Measurements from ENCODE around the gene APCDD1L.

Gene APCDD1L

DNA sequence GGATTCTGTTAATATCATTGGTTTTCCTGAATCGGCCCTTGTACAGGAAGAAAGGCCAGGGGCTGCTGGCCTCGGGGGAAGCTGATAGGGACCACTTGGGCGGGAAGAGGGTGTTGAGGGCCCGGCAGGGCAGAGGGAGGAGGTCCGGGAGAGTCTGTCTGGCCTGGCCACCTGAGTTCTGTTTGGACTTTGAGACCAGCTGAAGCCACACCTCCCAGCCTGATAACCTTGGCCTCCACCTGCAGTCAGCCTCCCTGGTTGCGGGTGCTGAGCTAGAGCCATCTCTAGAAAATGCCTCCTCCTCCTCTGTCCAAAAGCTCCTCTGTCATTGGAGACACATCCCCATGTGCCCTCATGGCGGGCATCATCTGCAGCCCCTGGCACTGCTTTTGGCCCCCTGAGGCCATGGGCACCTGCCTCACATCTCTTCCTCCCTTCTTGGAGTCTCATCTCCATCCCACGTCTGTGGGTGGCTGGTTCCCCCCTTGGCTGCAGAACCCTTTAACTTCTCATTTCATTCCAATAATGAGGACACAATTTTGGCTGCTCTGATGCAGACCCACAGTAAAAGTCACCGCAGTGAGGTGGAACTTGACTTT lies 16.6 kb downstream of the APCDD1L start:
- H3K9me3 ChIP-seq (replicated peaks in 1 of 2; ENCODE audit: control insufficient read depth in 2 of 2, insufficient read depth in 1 of 2, low read depth in 1 of 2, low read length in 2 of 2): peaks cover 3 to 8% of the 10 kb centered on the region in 2 donors
- no peak overlapping the region for H3K9ac ChIP-seq (ENCODE audit: low read depth, low read length, poor library complexity)
- no peak overlapping the region for H2BK5ac ChIP-seq (ENCODE audit: low read length)
- H3K27me3 ChIP-seq (ENCODE audit: control insufficient read depth in 3 of 3, insufficient read depth in 3 of 3, low read depth in 1 of 3, low read length in 3 of 3): no peaks in the 10 kb centered on the region
- H3K4me3 ChIP-seq (ENCODE audit: low read length in 2 of 2): no peak overlapping the region
- no peak overlapping the region for H2BK15ac ChIP-seq (ENCODE audit: low read length)
- peaks cover 3 to 20% of the 10 kb centered on the region in 2 donors for H3K4me1 ChIP-seq (ENCODE audit: control insufficient read depth in 2 of 2, insufficient read depth in 1 of 2, low read depth in 1 of 2, low read length in 2 of 2)
- H4K8ac ChIP-seq (ENCODE audit: low read depth, low read length): no peak overlapping the region
- H3K79me1 ChIP-seq (ENCODE audit: low read depth, low read length): no peaks in the 10 kb centered on the region
- no peak overlapping the region for H2AK5ac ChIP-seq (ENCODE audit: low read depth, low read length)
- no peak overlapping the region for H3K14ac ChIP-seq (ENCODE audit: low read length)
- H3K4me2 ChIP-seq (ENCODE audit: insufficient read depth, low read length, poor library complexity, severe bottlenecking): no peak overlapping the region
- WGBS, 2 donors (ENCODE audit: extremely low coverage in 2 of 2, insufficient read length in 2 of 2, insufficient replicate concordance in 1 of 2): no CpG with 5 or more reads among the region's 9 CpGs
- no peak overlapping the region for H3K27ac ChIP-seq (replicated peaks; ENCODE audit: low read length)
- no peak overlapping the region for H3K18ac ChIP-seq (ENCODE audit: low read length)
- H4K91ac ChIP-seq (ENCODE audit: low read depth, low read length, poor library complexity): no peak overlapping the region
- H2BK12ac ChIP-seq (ENCODE audit: low read length): no peak overlapping the region
- H2BK120ac ChIP-seq (ENCODE audit: low read depth, low read length): no peak overlapping the region
- DNase-seq (ENCODE audit: low spot score): no peak
- no peak overlapping the region for H3K23ac ChIP-seq (ENCODE audit: low read depth, low read length, poor library complexity)
- H3K36me3 ChIP-seq (replicated peaks in 1 of 2; ENCODE audit: control insufficient read depth in 2 of 2, insufficient read depth in 2 of 2, low read length in 2 of 2): no peaks in the 10 kb centered on the region
- no peak overlapping the region for H2AFZ ChIP-seq (ENCODE audit: low read length)
- H3K4ac ChIP-seq (ENCODE audit: low read length): no peak overlapping the region

DNA sequence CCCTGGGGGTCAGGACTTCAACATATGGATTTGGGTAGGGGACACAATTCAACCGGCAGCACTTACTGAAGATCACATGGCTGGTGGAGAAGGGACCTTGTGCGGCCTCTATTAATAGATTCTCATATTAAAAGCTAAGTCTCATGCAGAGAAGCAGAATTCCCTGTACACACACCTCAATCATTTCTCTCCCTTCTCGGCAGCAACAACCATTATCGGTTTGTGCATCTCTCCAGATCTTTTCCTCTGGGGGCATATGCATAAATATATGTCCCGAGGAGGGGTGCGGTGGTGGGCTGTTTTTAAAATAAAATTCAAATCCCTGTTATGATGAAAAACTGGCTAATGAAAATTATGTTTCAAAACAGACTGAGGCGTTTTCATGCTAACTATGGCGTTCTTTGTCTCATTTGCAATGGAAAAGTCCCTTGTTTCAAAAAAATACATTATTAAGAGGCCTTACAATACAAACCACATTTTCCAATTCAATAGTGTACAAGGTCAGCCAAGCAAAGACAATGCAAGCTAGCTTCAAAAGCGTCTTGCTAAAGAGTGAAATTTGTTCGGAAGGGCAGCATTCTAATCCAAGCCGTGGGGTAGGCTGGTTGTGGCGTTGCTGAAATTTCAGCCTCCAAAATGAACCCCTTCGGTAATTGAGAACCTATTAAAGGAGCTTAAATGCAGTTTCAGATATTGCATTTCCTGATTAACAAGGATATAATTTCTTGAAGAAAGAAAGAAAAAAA lies 17.3 kb downstream of the APCDD1L start:
- Histone ChIP-seq H3K79me1 (ENCODE audit: low read depth, low read length) (no peaks in the 10 kb centered on the region), H3K4me1 (ENCODE audit: control insufficient read depth in 2 of 2, insufficient read depth in 1 of 2, low read depth in 1 of 2, low read length in 2 of 2) (peaks cover 3 to 20% of the 10 kb centered on the region in 2 donors)
- WGBS, 2 donors (ENCODE audit: extremely low coverage in 2 of 2, insufficient read length in 2 of 2, insufficient replicate concordance in 1 of 2): no CpG with 5 or more reads among the region's 13 CpGs

DNA sequence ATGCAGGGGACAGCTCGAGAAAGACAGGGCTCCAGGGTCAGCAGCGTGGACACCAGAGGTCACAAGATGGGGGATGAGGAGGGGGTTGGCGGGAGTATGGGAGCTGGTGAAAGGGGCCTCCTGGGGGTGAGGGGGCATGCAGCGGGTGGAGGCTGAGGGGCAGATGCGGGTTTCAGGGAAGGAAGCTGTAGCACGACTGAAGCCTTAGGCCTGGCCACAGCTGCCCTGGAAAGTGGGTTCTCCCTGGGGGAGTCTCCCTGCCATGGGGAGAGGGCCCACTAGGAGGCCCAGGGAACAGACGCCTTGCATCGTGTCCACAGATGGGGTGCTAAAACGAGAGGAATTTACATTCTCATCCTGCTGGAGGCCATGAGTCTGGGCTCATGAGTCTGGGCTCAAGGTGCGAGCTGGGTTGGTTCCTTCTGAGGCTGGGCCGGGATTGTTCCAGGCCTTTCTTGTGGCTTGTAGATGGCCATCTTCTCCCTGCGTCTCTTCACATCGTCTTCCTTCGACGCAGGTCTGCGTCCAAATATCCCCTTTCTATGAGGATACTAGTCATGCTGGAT lies 18.0 kb downstream of the APCDD1L start:
- Histone ChIP-seq H3K4me2 (ENCODE audit: insufficient read depth, low read length, poor library complexity, severe bottlenecking) (no peak overlapping the region), H4K8ac (ENCODE audit: low read depth, low read length) (no peak overlapping the region), H3K9me3 (replicated peaks in 1 of 2; ENCODE audit: control insufficient read depth in 2 of 2, insufficient read depth in 1 of 2, low read depth in 1 of 2, low read length in 2 of 2) (peaks cover 3 to 8% of the 10 kb centered on the region in 2 donors), H3K27ac (replicated peaks; ENCODE audit: low read length) (no peak overlapping the region), H3K14ac (ENCODE audit: low read length) (no peak overlapping the region), H3K27me3 (ENCODE audit: control insufficient read depth in 3 of 3, insufficient read depth in 3 of 3, low read depth in 1 of 3, low read length in 3 of 3) (no peaks in the 10 kb centered on the region), H2BK5ac (ENCODE audit: low read length) (peak overlapping the region; percentile 62), H2AK5ac (ENCODE audit: low read depth, low read length) (peak overlapping the region; percentile 14), H3K18ac (ENCODE audit: low read length) (peak overlapping the region; percentile 64), H3K23ac (ENCODE audit: low read depth, low read length, poor library complexity) (no peak overlapping the region), H3K79me1 (ENCODE audit: low read depth, low read length) (no peaks in the 10 kb centered on the region), H3K9ac (ENCODE audit: low read depth, low read length, poor library complexity) (no peak overlapping the region), H2BK120ac (ENCODE audit: low read depth, low read length) (peak overlapping the region; percentile 24), H3K4ac (ENCODE audit: low read length) (no peak overlapping the region), H2AFZ (ENCODE audit: low read length) (peak overlapping the region; percentile 53), H2BK15ac (ENCODE audit: low read length) (no peak overlapping the region), H3K36me3 (replicated peaks in 1 of 2; ENCODE audit: control insufficient read depth in 2 of 2, insufficient read depth in 2 of 2, low read length in 2 of 2) (no peaks in the 10 kb centered on the region), H2BK12ac (ENCODE audit: low read length) (no peak overlapping the region), H3K4me3 (ENCODE audit: low read length in 2 of 2) (no peak overlapping the region), H3K4me1 (ENCODE audit: control insufficient read depth in 2 of 2, insufficient read depth in 1 of 2, low read depth in 1 of 2, low read length in 2 of 2) (peaks cover 5 to 20% of the 10 kb centered on the region in 2 donors), H4K91ac (ENCODE audit: low read depth, low read length, poor library complexity) (no peak overlapping the region)
- DNase-seq (ENCODE audit: low spot score): no peak
- WGBS, 2 donors (ENCODE audit: extremely low coverage in 2 of 2, insufficient read length in 2 of 2, insufficient replicate concordance in 1 of 2): no CpG with 5 or more reads among the region's 16 CpGs

More for the DNA sequence above, 17.3 kb downstream of the APCDD1L start:
- Histone ChIP-seq H2BK15ac (ENCODE audit: low read length) (no peak overlapping the region), H2BK5ac (ENCODE audit: low read length) (peak overlapping the region; percentile 62), H2BK120ac (ENCODE audit: low read depth, low read length) (no peak overlapping the region), H3K9me3 (replicated peaks in 1 of 2; ENCODE audit: control insufficient read depth in 2 of 2, insufficient read depth in 1 of 2, low read depth in 1 of 2, low read length in 2 of 2) (peaks cover 3 to 8% of the 10 kb centered on the region in 2 donors), H2AK5ac (ENCODE audit: low read depth, low read length) (no peak overlapping the region), H2BK12ac (ENCODE audit: low read length) (no peak overlapping the region), H4K91ac (ENCODE audit: low read depth, low read length, poor library complexity) (no peak overlapping the region), H3K4me2 (ENCODE audit: insufficient read depth, low read length, poor library complexity, severe bottlenecking) (no peak overlapping the region), H3K9ac (ENCODE audit: low read depth, low read length, poor library complexity) (no peak overlapping the region), H3K23ac (ENCODE audit: low read depth, low read length, poor library complexity) (no peak overlapping the region), H3K18ac (ENCODE audit: low read length) (no peak overlapping the region), H2AFZ (ENCODE audit: low read length) (peak overlapping the region; percentile 53), H3K36me3 (replicated peaks in 1 of 2; ENCODE audit: control insufficient read depth in 2 of 2, insufficient read depth in 2 of 2, low read length in 2 of 2) (no peaks in the 10 kb centered on the region), H3K27ac (replicated peaks; ENCODE audit: low read length) (no peak overlapping the region), H4K8ac (ENCODE audit: low read depth, low read length) (no peak overlapping the region), H3K4me3 (ENCODE audit: low read length in 2 of 2) (no peak overlapping the region), H3K27me3 (ENCODE audit: control insufficient read depth in 3 of 3, insufficient read depth in 3 of 3, low read depth in 1 of 3, low read length in 3 of 3) (no peaks in the 10 kb centered on the region), H3K4ac (ENCODE audit: low read length) (no peak overlapping the region), H3K14ac (ENCODE audit: low read length) (no peak overlapping the region)
- no peak for DNase-seq (ENCODE audit: low spot score)

DNA sequence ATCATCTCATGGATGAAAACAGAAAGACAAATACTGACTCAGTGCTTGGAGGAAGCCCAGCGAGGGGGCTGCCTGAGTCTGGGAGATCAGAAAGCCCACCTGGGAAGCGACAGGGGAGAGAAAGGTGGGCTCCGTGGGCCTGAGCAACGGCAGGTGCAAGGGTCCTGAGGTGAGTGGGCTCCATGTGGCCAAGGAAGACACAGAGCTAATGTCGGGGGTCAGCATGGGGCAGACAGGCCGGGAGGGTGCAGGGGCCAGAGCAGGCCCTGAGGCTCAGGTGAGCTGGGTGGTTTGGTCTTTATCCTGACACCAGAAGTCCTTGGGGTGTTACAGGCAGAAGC lies 18.8 kb downstream of the APCDD1L start:
- no peak overlapping the region for H3K27ac ChIP-seq (replicated peaks; ENCODE audit: low read length)
- peaks cover 5 to 20% of the 10 kb centered on the region in 2 donors for H3K4me1 ChIP-seq (ENCODE audit: control insufficient read depth in 2 of 2, insufficient read depth in 1 of 2, low read depth in 1 of 2, low read length in 2 of 2)
- H2AK5ac ChIP-seq (ENCODE audit: low read depth, low read length): peak overlapping the region; percentile 64
- H2AFZ ChIP-seq (ENCODE audit: low read length): peak overlapping the region; percentile 53
- H4K8ac ChIP-seq (ENCODE audit: low read depth, low read length): no peak overlapping the region
- H3K9me3 ChIP-seq (replicated peaks in 1 of 2; ENCODE audit: control insufficient read depth in 2 of 2, insufficient read depth in 1 of 2, low read depth in 1 of 2, low read length in 2 of 2): peaks cover 3 to 5% of the 10 kb centered on the region in 2 donors
- H3K27me3 ChIP-seq (ENCODE audit: control insufficient read depth in 3 of 3, insufficient read depth in 3 of 3, low read depth in 1 of 3, low read length in 3 of 3): no peaks in the 10 kb centered on the region
- no peak overlapping the region for H3K4me2 ChIP-seq (ENCODE audit: insufficient read depth, low read length, poor library complexity, severe bottlenecking)
- H2BK12ac ChIP-seq (ENCODE audit: low read length): peak overlapping the region; percentile 30
- no peak overlapping the region for H4K91ac ChIP-seq (ENCODE audit: low read depth, low read length, poor library complexity)
- H3K9ac ChIP-seq (ENCODE audit: low read depth, low read length, poor library complexity): no peak overlapping the region
- no peak overlapping the region for H3K14ac ChIP-seq (ENCODE audit: low read length)
- no peak overlapping the region for H2BK120ac ChIP-seq (ENCODE audit: low read depth, low read length)
- no peak for DNase-seq (ENCODE audit: low spot score)
- peak overlapping the region; percentile 83 for H3K18ac ChIP-seq (ENCODE audit: low read length)
- no peaks in the 10 kb centered on the region for H3K79me1 ChIP-seq (ENCODE audit: low read depth, low read length)
- H3K4ac ChIP-seq (ENCODE audit: low read length): no peak overlapping the region
- peak overlapping the region; percentile 3 for H3K23ac ChIP-seq (ENCODE audit: low read depth, low read length, poor library complexity)
- no peak overlapping the region for H2BK15ac ChIP-seq (ENCODE audit: low read length)
- H3K36me3 ChIP-seq (replicated peaks in 1 of 2; ENCODE audit: control insufficient read depth in 2 of 2, insufficient read depth in 2 of 2, low read length in 2 of 2): no peaks in the 10 kb centered on the region
- H3K4me3 ChIP-seq (ENCODE audit: low read length in 2 of 2): no peak overlapping the region
- peak overlapping the region; percentile 10 for H2BK5ac ChIP-seq (ENCODE audit: low read length)
- WGBS, 2 donors (ENCODE audit: extremely low coverage in 2 of 2, insufficient read length in 2 of 2, insufficient replicate concordance in 1 of 2): no CpG with 5 or more reads among the region's 6 CpGs
